Ectodermal cell (in vitro differentiated cells): ENCODE measurements around the gene CABP4.

ENCODE experiments used
- H3K27ac ChIP-seq: 2 replicates; pipeline ENCODE4 v1.7.0; 2013; ENCODE audit warnings: mild to moderate bottlenecking, low read depth, low read length; ENCODE audit not compliant: insufficient read depth, poor library complexity, severe bottlenecking
- H3K27me3 ChIP-seq: 2 replicates; pipeline ENCODE4 v1.7.0; 2013; ENCODE audit warnings: mild to moderate bottlenecking, low read length; ENCODE audit not compliant: insufficient read depth, control insufficient read depth, poor library complexity, severe bottlenecking
- H3K36me3 ChIP-seq: one replicate; pipeline ENCODE4 v1.7.0; 2013; ENCODE audit warnings: low read length; ENCODE audit not compliant: control insufficient read depth, insufficient read depth
- H3K4me1 ChIP-seq: one replicate; pipeline ENCODE4 v1.7.0; 2013; ENCODE audit warnings: low read length; ENCODE audit not compliant: control insufficient read depth, insufficient read depth
- H3K4me3 ChIP-seq: 2 replicates; pipeline ENCODE4 v1.7.0; 2013; ENCODE audit warnings: low read depth, low read length, control low read depth; ENCODE audit not compliant: insufficient read depth
- H3K9me3 ChIP-seq: 2 replicates; pipeline ENCODE4 v1.7.0; 2013; ENCODE audit warnings: mild to moderate bottlenecking, low read length, moderate library complexity; ENCODE audit not compliant: control insufficient read depth
- WGBS, 2 experiments: methylation state at CpG; one replicate each; pipeline ENCODE4 v1.1.7; 2013; ENCODE audit warnings: missing lambda C conversion rate in 2 of 2; 5-methylcytosine and 5-hydroxymethylcytosine counted together

CABP4 gene

GRCh38 chr11:67504005-67504949 lies 49.1 kb downstream of the CABP4 start:
- no peak overlapping the region for H3K27ac ChIP-seq
- H3K4me3 ChIP-seq: peak overlapping the region; percentile 77
- H3K4me1 ChIP-seq: peaks cover 23% of the 10 kb centered on the region
- H3K36me3 ChIP-seq: no peaks in the 10 kb centered on the region
- 1% methylated on average over 101 of the region's 101 CpGs for WGBS, 2 experiments
- H3K27me3 ChIP-seq: peaks cover 12% of the 10 kb centered on the region
- no peaks in the 10 kb centered on the region for H3K9me3 ChIP-seq

GRCh38 chr11:67504950-67505581 lies 49.9 kb downstream of the CABP4 start, which contains the start of gene PITPNM1:
Gene PITPNM1 (minus strand): TSS chr11:67505363. CDS start chr11:67504180, 1,183 bp downstream.
- no peaks in the 10 kb centered on the region for H3K36me3 ChIP-seq
- H3K9me3 ChIP-seq: no peaks in the 10 kb centered on the region
- peaks cover 12% of the 10 kb centered on the region for H3K27me3 ChIP-seq
- H3K27ac ChIP-seq: peak within 1 kb of the TSS; percentile 62
- H3K4me3 ChIP-seq: peak within 1 kb of the TSS; percentile 77
- 0 to 1% methylated on average over 58 of the region's 58 CpGs for WGBS, 2 experiments
- peaks cover 23% of the 10 kb centered on the region for H3K4me1 ChIP-seq

- 39 to 46% methylated on average over 17 of the region's 17 CpGs for WGBS, 2 experiments
- Histone ChIP-seq H3K27ac (peak overlapping the region; percentile 62), H3K27me3 (peaks cover 12% of the 10 kb centered on the region), H3K36me3 (no peaks in the 10 kb centered on the region), H3K9me3 (no peaks in the 10 kb centered on the region), H3K4me1 (peaks cover 23% of the 10 kb centered on the region), H3K4me3 (peak overlapping the region; percentile 77)
These were observed 50.6 kb downstream of the CABP4 start for GRCh38 chr11:67505605-67506396.

DNA sequence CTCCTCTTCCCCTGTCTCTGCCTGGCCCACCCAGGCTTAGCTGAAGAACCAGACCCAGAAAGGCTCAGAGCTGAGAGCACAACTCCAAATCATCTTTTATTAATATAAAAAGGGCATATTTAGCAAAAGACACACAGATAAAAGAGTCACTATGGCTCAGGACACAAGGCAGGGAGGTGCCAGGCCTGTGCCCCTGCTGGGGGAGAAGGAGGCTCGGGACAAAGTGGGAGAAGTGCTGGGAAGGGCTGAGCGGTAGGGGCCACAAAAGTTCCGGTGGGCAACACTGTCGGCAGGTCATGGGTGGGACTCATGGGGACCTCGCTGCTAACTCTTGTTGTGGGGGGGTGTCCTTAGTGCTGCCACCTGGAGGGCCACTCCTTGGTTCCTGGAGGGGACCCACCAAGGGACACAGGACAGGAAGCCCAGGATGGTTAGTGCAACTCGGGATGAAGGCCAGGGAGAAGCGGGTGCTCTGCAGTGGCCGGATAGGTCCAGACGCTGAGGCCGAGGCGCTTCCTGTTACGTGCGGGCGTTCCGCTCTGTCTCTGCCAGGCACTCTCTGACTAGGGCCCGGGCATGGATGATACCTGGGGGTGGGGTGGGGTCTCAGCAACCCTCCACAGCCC lies 51.4 kb downstream of the CABP4 start:
- peaks cover 23% of the 10 kb centered on the region for H3K4me1 ChIP-seq
- H3K9me3 ChIP-seq: no peaks in the 10 kb centered on the region
- H3K27ac ChIP-seq: no peak overlapping the region
- H3K36me3 ChIP-seq: no peaks in the 10 kb centered on the region
- H3K4me3 ChIP-seq: no peak overlapping the region
- 92% methylated on average over 16 of the region's 16 CpGs for WGBS, 2 experiments
- peaks cover 12% of the 10 kb centered on the region for H3K27me3 ChIP-seq

- H3K27me3 ChIP-seq: peaks cover 12% of the 10 kb centered on the region
- H3K27ac ChIP-seq: peak overlapping the region; percentile 66
- WGBS, 2 experiments: 30% methylated on average over 33 of the region's 33 CpGs
- H3K9me3 ChIP-seq: no peaks in the 10 kb centered on the region
- H3K36me3 ChIP-seq: no peaks in the 10 kb centered on the region
- peaks cover 23% of the 10 kb centered on the region for H3K4me1 ChIP-seq
- peak overlapping the region; percentile 82 for H3K4me3 ChIP-seq
These were observed 52.2 kb downstream of the CABP4 start for GRCh38 chr11:67507242-67507863.

DNA sequence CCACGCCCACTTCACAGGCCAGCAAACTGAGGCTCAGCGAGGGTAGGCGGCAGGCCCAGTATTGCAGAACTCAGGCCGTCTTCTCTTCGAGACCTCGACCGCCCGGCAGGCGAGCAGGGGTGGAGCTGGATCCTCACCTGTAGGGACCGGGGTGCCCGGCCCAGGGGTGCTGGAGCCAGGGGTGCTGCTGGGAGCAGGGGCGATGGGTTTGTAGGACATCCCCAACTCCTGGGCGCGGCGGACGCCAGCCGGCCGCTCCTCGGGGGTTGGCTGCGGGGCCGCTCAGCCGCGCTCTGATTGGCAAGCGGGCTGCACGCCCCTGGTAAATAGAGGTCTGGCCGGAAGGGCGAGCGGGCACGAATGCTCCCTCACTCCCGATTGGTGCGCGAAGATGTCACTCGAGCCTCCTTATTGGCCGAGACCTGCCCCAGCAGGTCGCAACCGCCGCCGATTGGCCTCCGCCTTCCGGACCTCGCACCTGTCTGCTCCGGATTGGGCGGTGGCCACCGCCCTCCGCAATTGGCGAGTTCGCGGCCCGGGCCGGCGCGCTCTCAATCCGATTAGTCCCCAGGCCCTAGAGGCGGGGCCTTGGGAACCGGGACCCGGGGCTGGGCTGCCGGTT lies 52.8 kb downstream of the CABP4 start, which contains the start of gene CDK2AP2:
Gene CDK2AP2 (minus strand): TSS at position 299 of the 622 bp plus-strand sequence. CDS start 80 bp downstream, at position 219.
- no peaks in the 10 kb centered on the region for H3K9me3 ChIP-seq
- H3K27ac ChIP-seq: peak within 1 kb of the TSS; percentile 93
- no peaks in the 10 kb centered on the region for H3K36me3 ChIP-seq
- WGBS, 2 experiments: 0% methylated on average over 57 of the region's 57 CpGs
- peaks cover 11% of the 10 kb centered on the region for H3K27me3 ChIP-seq
- peaks cover 22% of the 10 kb centered on the region for H3K4me1 ChIP-seq
- H3K4me3 ChIP-seq: peak within 1 kb of the TSS; percentile 82

DNA sequence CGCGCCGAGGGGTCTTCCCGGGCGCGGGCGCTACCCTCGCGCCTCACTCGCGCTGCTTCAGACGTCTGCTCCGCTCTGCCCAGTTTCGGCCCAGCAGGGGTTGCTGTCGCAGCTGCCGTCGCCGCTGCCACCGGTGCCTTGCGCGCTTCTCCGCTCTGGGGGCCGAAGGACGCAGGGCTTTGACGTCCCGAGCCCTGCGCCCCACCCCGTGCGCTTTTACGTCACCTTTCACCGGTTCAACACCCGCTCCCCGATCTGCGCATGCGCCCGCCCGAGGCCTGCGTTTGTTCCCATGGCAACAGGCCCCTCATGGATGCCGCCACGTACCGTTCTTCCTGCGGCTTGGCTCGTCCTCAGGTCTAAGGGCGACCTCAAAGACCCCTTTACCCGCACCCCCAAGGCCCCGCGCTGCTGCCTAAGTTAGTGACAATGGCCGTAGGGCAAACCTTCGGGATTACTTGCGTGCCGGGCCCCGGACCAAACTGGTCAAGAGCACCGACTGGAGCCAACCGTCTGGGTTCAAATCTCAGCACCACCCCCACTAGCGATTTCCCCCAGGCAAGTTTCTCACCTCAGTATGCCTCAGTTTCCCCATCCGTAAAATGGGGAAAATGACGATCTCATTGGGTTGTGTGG lies 53.5 kb downstream of the CABP4 start:
- peaks cover 7% of the 10 kb centered on the region for H3K27me3 ChIP-seq
- H3K36me3 ChIP-seq: no peaks in the 10 kb centered on the region
- peak overlapping the region; percentile 82 for H3K4me3 ChIP-seq
- peak overlapping the region; percentile 93 for H3K27ac ChIP-seq
- WGBS, 2 experiments: 1 to 2% methylated on average over 55 to 57 of the region's 57 CpGs
- peaks cover 16% of the 10 kb centered on the region for H3K4me1 ChIP-seq
- H3K9me3 ChIP-seq: no peaks in the 10 kb centered on the region

DNA sequence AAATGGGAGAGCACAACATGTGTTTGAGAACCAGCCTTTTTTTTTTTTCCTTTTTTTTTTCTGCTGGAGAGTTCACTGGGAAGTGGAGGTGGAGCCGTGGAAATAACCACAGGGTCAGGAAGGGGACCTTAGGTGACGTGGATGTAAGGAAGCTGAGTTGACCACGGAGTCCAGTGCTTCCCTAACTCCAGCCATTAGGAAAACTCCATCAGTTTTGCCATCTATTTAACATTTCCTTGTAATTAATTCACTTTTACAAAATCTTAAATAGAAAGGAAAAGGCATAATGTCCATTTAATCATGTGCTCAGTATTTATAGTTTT lies 54.8 kb downstream of the CABP4 start:
- no peak overlapping the region for H3K27ac ChIP-seq
- H3K36me3 ChIP-seq: no peaks in the 10 kb centered on the region
- H3K4me1 ChIP-seq: peaks cover 12% of the 10 kb centered on the region
- H3K9me3 ChIP-seq: no peaks in the 10 kb centered on the region
- no peak overlapping the region for H3K4me3 ChIP-seq
- 79 to 91% methylated on average over 3 of the region's 3 CpGs for WGBS, 2 experiments
- H3K27me3 ChIP-seq: peaks cover 6% of the 10 kb centered on the region
